ENCODE measurements around the gene RBM39.

DNA sequence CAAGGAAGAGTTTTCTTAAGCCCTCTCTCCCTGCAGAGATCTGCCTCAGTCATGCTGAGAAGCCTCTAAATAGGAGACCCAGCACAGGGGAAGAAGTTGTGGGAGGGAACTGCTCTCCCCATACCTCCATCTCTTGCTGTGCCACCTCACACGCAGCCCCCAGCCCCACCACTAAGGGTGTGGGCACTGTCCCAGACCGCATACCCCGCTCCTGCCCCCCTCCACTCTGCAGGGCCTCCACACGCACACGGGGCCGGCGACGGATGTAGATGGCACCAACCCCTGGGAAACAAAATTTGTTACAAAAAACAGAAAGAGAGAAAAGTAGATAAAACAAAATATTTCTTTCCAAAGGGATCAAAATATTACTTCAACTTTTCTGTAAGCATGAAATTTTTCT lies 67.1 kb downstream of the RBM39 start:
- no peak for TF ChIP-seq CTCF (IDR thresholded peaks at IDR 0.05)
- no peak for TF ChIP-seq POLR2A (IDR thresholded peaks at IDR 0.05)
